HFF-Myc (cell line): ENCODE measurements around the gene SHPK.

ENCODE experiments used
- DNase-seq: peaks from one replicate; pipeline ENCODE4 v3.0.0-alpha.2; 2011; ENCODE audit warnings: low read depth; ENCODE audit errors: extremely low read depth
- H3K4me3 ChIP-seq: replicated peaks from 2 replicates; pipeline ENCODE4 v1.5.1; 2011; ENCODE audit warnings: low read depth, mild to moderate bottlenecking, control low read depth, low read length
- TF ChIP-seq, protein P1 (sequence below): IDR thresholded peaks from 2 replicates; pipeline ENCODE4 v1.5.1; 2012; ENCODE audit warnings: mild to moderate bottlenecking, low read depth, low read length, control low read depth; ENCODE audit errors: missing control alignments

SHPK gene

GRCh38 chr17:3641717-3642486 is 5.9 kb upstream of the SHPK start:
- DNase-seq = no peak
- TF ChIP-seq, protein P1, sequence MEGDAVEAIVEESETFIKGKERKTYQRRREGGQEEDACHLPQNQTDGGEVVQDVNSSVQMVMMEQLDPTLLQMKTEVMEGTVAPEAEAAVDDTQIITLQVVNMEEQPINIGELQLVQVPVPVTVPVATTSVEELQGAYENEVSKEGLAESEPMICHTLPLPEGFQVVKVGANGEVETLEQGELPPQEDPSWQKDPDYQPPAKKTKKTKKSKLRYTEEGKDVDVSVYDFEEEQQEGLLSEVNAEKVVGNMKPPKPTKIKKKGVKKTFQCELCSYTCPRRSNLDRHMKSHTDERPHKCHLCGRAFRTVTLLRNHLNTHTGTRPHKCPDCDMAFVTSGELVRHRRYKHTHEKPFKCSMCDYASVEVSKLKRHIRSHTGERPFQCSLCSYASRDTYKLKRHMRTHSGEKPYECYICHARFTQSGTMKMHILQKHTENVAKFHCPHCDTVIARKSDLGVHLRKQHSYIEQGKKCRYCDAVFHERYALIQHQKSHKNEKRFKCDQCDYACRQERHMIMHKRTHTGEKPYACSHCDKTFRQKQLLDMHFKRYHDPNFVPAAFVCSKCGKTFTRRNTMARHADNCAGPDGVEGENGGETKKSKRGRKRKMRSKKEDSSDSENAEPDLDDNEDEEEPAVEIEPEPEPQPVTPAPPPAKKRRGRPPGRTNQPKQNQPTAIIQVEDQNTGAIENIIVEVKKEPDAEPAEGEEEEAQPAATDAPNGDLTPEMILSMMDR = no peak
- no peak overlapping the region for H3K4me3 ChIP-seq

GRCh38 chr17:3641014-3641413 is 5.0 kb upstream of the SHPK start:
- TF ChIP-seq, protein P1 = no peak
- no peak overlapping the region for H3K4me3 ChIP-seq
- no peak for DNase-seq

DNA sequence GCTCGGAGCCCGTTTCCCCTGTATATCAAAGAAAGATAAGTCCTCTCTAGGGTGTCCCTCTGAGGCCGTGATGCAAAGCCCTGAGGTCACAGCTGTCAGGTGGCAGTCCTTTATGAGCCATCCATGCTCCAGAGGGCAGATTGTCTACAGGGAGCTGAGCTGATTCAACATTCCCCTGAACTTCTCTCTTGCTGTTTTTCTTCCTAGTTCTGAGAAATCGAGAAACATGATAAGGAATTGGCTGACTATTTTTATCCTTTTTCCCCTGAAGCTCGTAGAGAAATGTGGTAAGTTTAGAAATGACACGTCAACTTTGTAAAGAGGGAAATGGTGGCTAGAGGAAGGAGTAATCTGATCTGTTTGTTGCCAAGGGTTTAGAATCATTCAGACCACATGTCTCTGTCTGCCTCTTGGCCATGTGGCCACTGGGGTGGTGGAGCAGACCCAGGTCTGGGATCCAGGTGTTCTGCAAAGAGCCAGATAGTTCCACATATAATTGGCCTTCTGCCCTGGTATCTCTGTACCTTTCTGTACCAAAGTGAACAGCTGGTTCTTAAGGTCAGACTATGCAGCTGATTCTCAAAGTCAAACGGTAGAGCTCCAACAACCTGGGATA is 4.0 kb upstream of the SHPK start:
- TF ChIP-seq, protein P1 = no peak
- no peak overlapping the region for H3K4me3 ChIP-seq
- peak; percentile 56 for DNase-seq

GRCh38 chr17:3636908-3637373 is 891 bp upstream of the SHPK start:
- H3K4me3 ChIP-seq = peak overlapping the region; percentile 85
- TF ChIP-seq, protein P1 = no peak
- no peak for DNase-seq

DNA sequence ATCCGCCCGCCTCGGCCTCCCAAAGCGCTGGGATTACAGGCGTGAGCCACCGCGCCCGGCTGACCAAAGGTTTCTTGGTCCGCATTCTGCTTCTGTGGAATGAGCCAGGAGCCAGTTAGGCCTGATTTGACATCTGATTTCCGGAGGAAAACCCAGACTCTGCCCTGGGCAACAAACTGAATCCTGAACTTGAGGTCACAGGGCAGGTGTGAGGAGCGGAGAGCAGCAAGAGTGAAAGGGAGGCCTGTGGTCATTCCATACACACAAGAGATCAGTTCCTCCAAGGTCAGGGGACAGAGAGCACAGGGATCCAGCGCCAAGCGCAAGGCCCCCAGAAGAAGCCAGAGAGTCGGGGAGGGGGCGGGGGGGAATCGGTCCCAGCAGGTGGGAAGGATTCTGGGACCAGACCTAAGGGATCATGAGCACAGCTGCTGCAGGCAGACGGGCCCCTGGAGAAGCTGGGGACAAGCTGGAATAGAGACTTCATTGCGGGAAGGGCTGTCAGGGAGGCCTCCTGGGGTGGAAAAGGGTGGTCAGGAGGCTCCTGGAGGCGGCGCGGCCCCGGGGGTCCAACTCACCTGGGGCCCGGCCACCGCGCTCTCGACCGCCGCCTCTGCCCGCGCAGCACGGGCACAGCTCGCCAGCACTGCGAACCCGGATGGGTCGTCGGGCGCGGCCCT is 436 bp downstream of the SHPK start:
- no peak for DNase-seq
- TF ChIP-seq, protein P1 = no peak
- H3K4me3 ChIP-seq = peak overlapping the region; percentile 85

DNA sequence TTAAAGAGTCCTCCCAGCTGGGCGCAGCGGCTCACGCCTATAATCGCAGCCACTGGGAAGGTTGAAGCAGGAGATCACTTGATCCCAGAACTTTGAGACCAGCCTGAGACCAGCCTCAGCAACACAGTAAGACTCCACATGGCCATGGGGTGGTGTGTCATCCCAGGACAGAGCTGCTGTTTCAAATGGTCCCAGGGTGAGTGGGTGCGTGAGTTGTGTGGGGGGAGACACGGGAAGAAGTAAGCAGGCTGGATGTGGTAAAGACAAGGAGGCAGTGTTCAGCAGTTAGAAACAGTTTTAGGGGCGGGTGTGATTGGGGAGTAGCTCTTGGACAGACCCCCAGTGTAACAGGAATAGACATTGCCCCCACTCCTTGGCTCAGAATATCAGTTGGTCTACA is 3.8 kb downstream of the SHPK start:
- H3K4me3 ChIP-seq = no peak overlapping the region
- TF ChIP-seq, protein P1 = no peak
- no peak for DNase-seq
